Smooth muscle cell (in vitro differentiated cells): ENCODE data around the gene AGO3. TPM values are rescaled to one million over a fixed set of nuclear protein-coding genes. Genes with fewer than 3 reads are reported as not detected.
A peak's percentile ranks its signal among the peaks of the same experiment; 100 is the strongest.
"Not testable (repeated sequence)": the region's sequence is repeated elsewhere in the genome, so short reads cannot be mapped to it uniquely, and the experiment has no call there.

Experiments used
- DNase-seq: peaks from one replicate; lab custom pipeline; 2025; ENCODE audit not compliant: unreplicated experiment; lab: John Stamatoyannopoulos, UW
- H2AFZ ChIP-seq: fragments of 200-600 bp; sonication (generic); 2 replicates; pipeline ENCODE4 v1.6.0; 2016; ENCODE audit warnings: antibody characterized with exemption, low read depth, mild to moderate bottlenecking
- H3F3A ChIP-seq: fragments of 200-600 bp; sonication (generic); 2 replicates; pipeline ENCODE4 v1.6.0; 2017; ENCODE audit warnings: antibody characterized with exemption, low read depth
- H3K27ac ChIP-seq: fragments of 200-600 bp; sonication (generic); 2 replicates; pipeline ENCODE4 v1.5.1; 2016; ENCODE audit warnings: low read depth, mild to moderate bottlenecking
- H3K27me3 ChIP-seq: fragments of 200-600 bp; sonication (generic); 2 replicates; pipeline ENCODE4 v1.6.1; 2016; ENCODE audit warnings: low read depth, mild to moderate bottlenecking
- H3K36me3 ChIP-seq: fragments of 200-600 bp; sonication (generic); 2 replicates; pipeline ENCODE4 v1.5.1; 2016; ENCODE audit warnings: low read depth
- H3K4me1 ChIP-seq: fragments of 200-600 bp; sonication (generic); 2 replicates; pipeline ENCODE4 v1.5.1; 2016; ENCODE audit warnings: low read depth
- H3K4me2 ChIP-seq: fragments of 200-600 bp; sonication (generic); 2 replicates; pipeline ENCODE4 v1.6.0; 2016; ENCODE audit warnings: mild to moderate bottlenecking
- H3K4me3 ChIP-seq: fragments of 200-600 bp; sonication (generic); 2 replicates; pipeline ENCODE4 v1.5.1; 2016; ENCODE audit warnings: mild to moderate bottlenecking
- H3K79me2 ChIP-seq: fragments of 200-600 bp; sonication (generic); 2 replicates; pipeline ENCODE4 v1.6.0; 2016; ENCODE audit warnings: low read depth, mild to moderate bottlenecking
- H3K9ac ChIP-seq: fragments of 200-600 bp; sonication (generic); 2 replicates; pipeline ENCODE4 v1.6.0; 2016; ENCODE audit warnings: low read depth
- H3K9me3 ChIP-seq: fragments of 200-600 bp; sonication (generic); replicated peaks from 2 replicates; pipeline ENCODE4 v1.5.1; 2016; ENCODE audit warnings: low read depth
- H4K20me1 ChIP-seq: fragments of 200-600 bp; sonication (generic); 2 replicates; pipeline ENCODE4 v1.6.0; 2016; ENCODE audit warnings: low read depth
- WGBS: methylation state at CpG from one replicate; pipeline ENCODE4 v1.1.7; 2016; ENCODE audit warnings: low lambda C conversion rate; 5-methylcytosine and 5-hydroxymethylcytosine counted together
- polyA plus RNA-seq: library from polyadenylated mRNA; unstranded; fragments of >200 nt; fragmentation: Nextera tagmentation; extraction: Ambion mirVana; gene quantifications from 2 replicates; pipeline ENCODE4 v1.2.1, GENCODE V29; 2016
- total RNA-seq: library from RNA; depleted of rRNA; stranded (reverse); fragments of >200 nt; gene quantifications from 2 replicates; pipeline ENCODE4 v1.2.3, GENCODE V29; 2014
- TF ChIP-seq, protein P1 (sequence below): fragments of 200-600 bp; sonication (generic); IDR thresholded peaks from 2 replicates; pipeline ENCODE4 v1.5.1; 2017; ENCODE audit warnings: borderline replicate concordance, mild to moderate bottlenecking, antibody characterized with exemption; ENCODE audit not compliant: insufficient read depth, poor library complexity, severe bottlenecking

The AGO3 gene
- total and polyA plus RNA-seq, 2 experiments from 2014 or later: 14.3 to 31.6 TPM

DNA sequence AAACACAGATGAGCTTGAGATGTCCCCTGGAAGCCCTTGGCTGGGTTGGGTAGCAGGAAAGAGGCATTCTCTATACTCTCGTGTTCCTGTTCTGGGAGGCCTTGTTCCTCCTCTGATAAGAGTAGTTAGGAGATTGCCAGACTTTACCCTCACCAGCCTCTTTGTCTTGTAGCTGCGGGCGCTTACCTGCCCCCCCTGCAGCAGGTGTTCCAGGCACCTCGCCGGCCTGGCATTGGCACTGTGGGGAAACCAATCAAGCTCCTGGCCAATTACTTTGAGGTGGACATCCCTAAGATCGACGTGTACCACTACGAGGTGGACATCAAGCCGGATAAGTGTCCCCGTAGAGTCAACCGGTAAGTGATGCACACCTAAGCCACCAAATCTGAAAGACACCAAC is 42.6 kb upstream of the AGO3 start:
- peaks cover 4% of the 10 kb centered on the region for H3F3A ChIP-seq
- no peak overlapping the region for H3K27ac ChIP-seq
- H3K79me2 ChIP-seq: peaks cover 3% of the 10 kb centered on the region
- peaks cover 48% of the 10 kb centered on the region for H4K20me1 ChIP-seq
- H3K4me3 ChIP-seq: no peak overlapping the region
- no peaks in the 10 kb centered on the region for H3K36me3 ChIP-seq
- H3K9me3 ChIP-seq: no peaks in the 10 kb centered on the region
- H3K4me2 ChIP-seq: no peak overlapping the region
- TF ChIP-seq, protein P1, sequence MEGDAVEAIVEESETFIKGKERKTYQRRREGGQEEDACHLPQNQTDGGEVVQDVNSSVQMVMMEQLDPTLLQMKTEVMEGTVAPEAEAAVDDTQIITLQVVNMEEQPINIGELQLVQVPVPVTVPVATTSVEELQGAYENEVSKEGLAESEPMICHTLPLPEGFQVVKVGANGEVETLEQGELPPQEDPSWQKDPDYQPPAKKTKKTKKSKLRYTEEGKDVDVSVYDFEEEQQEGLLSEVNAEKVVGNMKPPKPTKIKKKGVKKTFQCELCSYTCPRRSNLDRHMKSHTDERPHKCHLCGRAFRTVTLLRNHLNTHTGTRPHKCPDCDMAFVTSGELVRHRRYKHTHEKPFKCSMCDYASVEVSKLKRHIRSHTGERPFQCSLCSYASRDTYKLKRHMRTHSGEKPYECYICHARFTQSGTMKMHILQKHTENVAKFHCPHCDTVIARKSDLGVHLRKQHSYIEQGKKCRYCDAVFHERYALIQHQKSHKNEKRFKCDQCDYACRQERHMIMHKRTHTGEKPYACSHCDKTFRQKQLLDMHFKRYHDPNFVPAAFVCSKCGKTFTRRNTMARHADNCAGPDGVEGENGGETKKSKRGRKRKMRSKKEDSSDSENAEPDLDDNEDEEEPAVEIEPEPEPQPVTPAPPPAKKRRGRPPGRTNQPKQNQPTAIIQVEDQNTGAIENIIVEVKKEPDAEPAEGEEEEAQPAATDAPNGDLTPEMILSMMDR: no peak
- 99% methylated on average over 11 of the region's 11 CpGs for WGBS
- DNase-seq: no peak
- no peak overlapping the region for H2AFZ ChIP-seq
- no peaks in the 10 kb centered on the region for H3K27me3 ChIP-seq
- peaks cover 25% of the 10 kb centered on the region for H3K4me1 ChIP-seq
- H3K9ac ChIP-seq: no peak overlapping the region

DNA sequence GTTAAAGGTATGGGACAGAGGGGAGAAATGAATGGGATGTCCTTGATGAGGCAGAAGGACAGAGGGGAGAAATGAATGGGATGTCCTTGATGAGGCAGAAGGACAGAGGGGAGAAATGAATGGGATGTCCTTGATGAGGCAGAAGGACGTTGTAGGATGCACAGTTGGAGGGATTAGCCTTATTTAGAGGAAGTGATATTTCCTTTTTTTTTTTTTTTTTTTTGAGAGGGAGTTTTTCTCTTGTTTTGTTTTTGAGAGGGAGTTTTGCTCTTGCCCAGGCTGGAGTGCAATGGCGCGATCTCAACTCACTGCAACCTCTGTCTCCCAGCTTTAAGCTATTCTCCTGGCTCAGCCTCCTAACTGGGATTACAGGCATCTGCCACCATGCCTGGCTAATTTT is 41.9 kb upstream of the AGO3 start:
- H2AFZ ChIP-seq, H3K9me3 ChIP-seq, H3K79me2 ChIP-seq, H3K4me3 ChIP-seq, DNase-seq, H3K4me2 ChIP-seq, H3K9ac ChIP-seq, H3K36me3 ChIP-seq, H3K27me3 ChIP-seq, H3F3A ChIP-seq, H3K27ac ChIP-seq: not testable (repeated sequence)
- Histone ChIP-seq H4K20me1 (peaks cover 47% of the 10 kb centered on the region), H3K4me1 (peaks cover 25% of the 10 kb centered on the region)
- 93% methylated on average over 1 of the region's 3 CpGs for WGBS

DNA sequence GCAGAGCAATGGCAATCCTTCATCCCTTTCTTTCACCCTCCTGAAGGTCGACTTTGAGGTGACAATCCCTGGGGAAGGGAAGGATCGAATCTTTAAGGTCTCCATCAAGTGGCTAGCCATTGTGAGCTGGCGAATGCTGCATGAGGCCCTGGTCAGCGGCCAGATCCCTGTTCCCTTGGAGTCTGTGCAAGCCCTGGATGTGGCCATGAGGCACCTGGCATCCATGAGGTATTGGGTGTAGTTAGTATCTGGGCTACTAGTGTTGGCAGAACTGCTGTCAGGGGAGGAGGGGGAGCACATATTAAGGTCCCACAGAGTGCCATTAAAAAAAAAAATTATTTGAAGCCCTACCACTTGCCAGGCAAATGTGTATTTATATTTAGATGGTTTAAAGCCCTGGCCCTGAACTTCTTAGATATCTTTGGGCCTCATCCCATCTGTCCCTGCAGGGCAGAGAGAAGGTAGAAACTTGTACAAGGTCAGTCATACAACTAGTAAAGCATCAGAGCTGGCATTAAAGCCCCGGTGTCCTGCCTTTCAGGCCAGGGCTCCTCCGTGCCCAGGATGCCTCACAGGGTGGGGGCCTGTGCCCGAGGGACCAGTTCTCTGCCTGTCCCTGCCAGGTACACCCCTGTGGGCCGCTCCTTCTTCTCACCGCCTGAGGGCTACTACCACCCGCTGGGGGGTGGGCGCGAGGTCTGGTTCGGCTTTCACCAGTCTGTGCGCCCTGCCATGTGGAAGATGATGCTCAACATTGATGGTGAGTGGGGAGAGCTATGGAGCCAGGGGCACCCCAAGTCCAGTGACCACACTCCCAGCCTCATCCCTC is 37.6 kb upstream of the AGO3 start:
- H3K27me3 ChIP-seq: no peaks in the 10 kb centered on the region
- H3K4me2 ChIP-seq: no peak overlapping the region
- no peak for DNase-seq
- H3K79me2 ChIP-seq: no peaks in the 10 kb centered on the region
- H4K20me1 ChIP-seq: peaks cover 5% of the 10 kb centered on the region
- TF ChIP-seq, protein P1: no peak
- H3K36me3 ChIP-seq: peaks cover 5% of the 10 kb centered on the region
- peak overlapping the region; percentile 57 for H3K27ac ChIP-seq
- H3K9me3 ChIP-seq: no peaks in the 10 kb centered on the region
- no peaks in the 10 kb centered on the region for H3K4me1 ChIP-seq
- H3K4me3 ChIP-seq: no peak overlapping the region
- 99% methylated on average over 14 of the region's 14 CpGs for WGBS
- H3K9ac ChIP-seq: no peak overlapping the region
- no peak overlapping the region for H2AFZ ChIP-seq
- H3F3A ChIP-seq: no peaks in the 10 kb centered on the region

DNA sequence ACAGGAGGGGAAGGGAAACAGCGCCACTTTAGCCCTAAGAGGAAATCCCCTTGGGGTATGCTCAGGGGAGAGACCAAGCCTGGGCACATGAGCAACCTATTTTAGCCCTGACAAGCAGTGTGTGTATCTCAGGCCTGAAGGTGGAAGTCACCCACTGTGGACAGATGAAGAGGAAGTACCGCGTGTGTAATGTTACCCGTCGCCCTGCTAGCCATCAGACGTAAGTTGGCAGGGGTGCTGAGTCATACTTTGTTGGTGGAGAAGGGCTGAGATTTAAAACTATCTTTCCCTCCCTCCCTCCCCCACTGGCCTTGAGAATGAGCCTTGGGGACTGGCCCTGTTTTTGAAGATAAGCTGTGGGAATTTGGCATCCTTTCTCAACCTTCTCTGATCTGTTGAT is 36.7 kb upstream of the AGO3 start:
- peak overlapping the region; percentile 28 for H3K4me2 ChIP-seq
- no peak overlapping the region for H3K4me3 ChIP-seq
- 37% methylated on average over 6 of the region's 6 CpGs for WGBS
- no peak for DNase-seq
- no peaks in the 10 kb centered on the region for H3K27me3 ChIP-seq
- no peaks in the 10 kb centered on the region for H3F3A ChIP-seq
- H3K27ac ChIP-seq: peak overlapping the region; percentile 57
- TF ChIP-seq, protein P1: no peak
- no peaks in the 10 kb centered on the region for H3K4me1 ChIP-seq
- peaks cover 10% of the 10 kb centered on the region for H3K36me3 ChIP-seq
- H3K9me3 ChIP-seq: no peaks in the 10 kb centered on the region
- no peak overlapping the region for H3K9ac ChIP-seq
- H2AFZ ChIP-seq: no peak overlapping the region
- H4K20me1 ChIP-seq: no peaks in the 10 kb centered on the region
- no peaks in the 10 kb centered on the region for H3K79me2 ChIP-seq
